ENCODE results near the gene CD200R1.

- TF ChIP-seq CTCF (IDR thresholded peaks at IDR 0.05; ENCODE audit: borderline replicate concordance, extremely low read depth, low read length, poor library complexity, severe bottlenecking) (no peak), EZH2 (IDR thresholded peaks at IDR 0.05; ENCODE audit: borderline replicate concordance, low read depth, low read length, severe bottlenecking) (no peak)
These were observed 27.1 kb upstream of the CD200R1 start for GRCh38 chr3:113002037-113002436.

All from DND-41 (cell line).